RWPE2 (cell line): ENCODE results near the gene NR5A2.
"Not testable (repeated sequence)": the region's sequence is repeated elsewhere in the genome, so short reads cannot be mapped to it uniquely, and the experiment has no call there.

Experiments used
- ATAC-seq: fragments of 200-7000 bp; cut with Tn5 transposase; 3 replicates; pipeline ENCODE4 v1.9.1; 2021; ENCODE audit warnings: low read depth
- DNase-seq: peaks from one replicate; pipeline ENCODE4 v3.0.0-alpha.2; 2020; ENCODE audit warnings: low spot score
- H3K27ac ChIP-seq: fragments of 450-650 bp; 2 replicates; pipeline ENCODE4 v1.5.1; 2017; ENCODE audit warnings: mild to moderate bottlenecking; ENCODE audit not compliant: poor library complexity, severe bottlenecking
- H3K27me3 ChIP-seq: fragments of 250-450 bp; sonication (Bioruptor Pico); 2 replicates; pipeline ENCODE4 v1.5.1; 2021; ENCODE audit warnings: mild to moderate bottlenecking, moderate library complexity; ENCODE audit not compliant: insufficient read depth, poor library complexity, severe bottlenecking
- H3K36me3 ChIP-seq: fragments of 250-450 bp; sonication (Bioruptor Pico); 2 replicates; pipeline ENCODE4 v1.5.1; 2020; ENCODE audit warnings: low read depth, mild to moderate bottlenecking, moderate library complexity
- H3K4me1 ChIP-seq: fragments of 250-450 bp; sonication (Bioruptor Pico); 2 replicates; pipeline ENCODE4 v1.5.1; 2021; ENCODE audit warnings: mild to moderate bottlenecking, moderate library complexity; ENCODE audit not compliant: insufficient read depth, poor library complexity, severe bottlenecking
- H3K4me3 ChIP-seq: fragments of 250-450 bp; sonication (Bioruptor Pico); 2 replicates; pipeline ENCODE4 v1.5.1; 2021; ENCODE audit warnings: mild to moderate bottlenecking, moderate library complexity; ENCODE audit not compliant: severe bottlenecking
- H3K9me3 ChIP-seq: fragments of 250-450 bp; sonication (Bioruptor Pico); 2 replicates; pipeline ENCODE4 v1.5.1; 2021; ENCODE audit warnings: mild to moderate bottlenecking, moderate library complexity; ENCODE audit not compliant: severe bottlenecking
- TF ChIP-seq, protein P1 (sequence below): fragments of 450-650 bp; IDR thresholded peaks from one replicate; pipeline ENCODE4 v1.5.1; 2017; ENCODE audit warnings: mild to moderate bottlenecking, moderate library complexity; ENCODE audit not compliant: poor library complexity, severe bottlenecking

Gene NR5A2

DNA sequence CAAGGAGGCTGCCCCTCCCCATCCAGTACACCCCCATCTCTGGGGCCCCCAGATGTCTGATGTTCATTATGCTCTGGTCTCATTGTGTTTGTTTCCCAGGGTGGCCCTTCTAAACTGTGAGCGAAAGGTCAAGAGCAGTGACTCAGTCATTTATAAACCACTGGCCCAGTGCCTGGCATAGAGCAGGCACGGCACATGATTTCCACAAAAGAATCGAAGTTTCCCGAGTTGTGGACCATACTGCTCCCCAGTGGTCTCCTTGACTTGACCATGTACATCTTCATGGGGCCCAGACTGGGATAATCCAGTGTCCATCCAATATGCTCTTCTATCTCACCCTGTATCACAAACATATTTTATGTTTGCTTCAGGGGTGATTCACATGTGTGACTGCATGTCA is 153.3 kb downstream of the NR5A2 start:
- H3K9me3 ChIP-seq = no peaks in the 10 kb centered on the region
- no peak for ATAC-seq
- no peak for DNase-seq
- TF ChIP-seq, protein P1, sequence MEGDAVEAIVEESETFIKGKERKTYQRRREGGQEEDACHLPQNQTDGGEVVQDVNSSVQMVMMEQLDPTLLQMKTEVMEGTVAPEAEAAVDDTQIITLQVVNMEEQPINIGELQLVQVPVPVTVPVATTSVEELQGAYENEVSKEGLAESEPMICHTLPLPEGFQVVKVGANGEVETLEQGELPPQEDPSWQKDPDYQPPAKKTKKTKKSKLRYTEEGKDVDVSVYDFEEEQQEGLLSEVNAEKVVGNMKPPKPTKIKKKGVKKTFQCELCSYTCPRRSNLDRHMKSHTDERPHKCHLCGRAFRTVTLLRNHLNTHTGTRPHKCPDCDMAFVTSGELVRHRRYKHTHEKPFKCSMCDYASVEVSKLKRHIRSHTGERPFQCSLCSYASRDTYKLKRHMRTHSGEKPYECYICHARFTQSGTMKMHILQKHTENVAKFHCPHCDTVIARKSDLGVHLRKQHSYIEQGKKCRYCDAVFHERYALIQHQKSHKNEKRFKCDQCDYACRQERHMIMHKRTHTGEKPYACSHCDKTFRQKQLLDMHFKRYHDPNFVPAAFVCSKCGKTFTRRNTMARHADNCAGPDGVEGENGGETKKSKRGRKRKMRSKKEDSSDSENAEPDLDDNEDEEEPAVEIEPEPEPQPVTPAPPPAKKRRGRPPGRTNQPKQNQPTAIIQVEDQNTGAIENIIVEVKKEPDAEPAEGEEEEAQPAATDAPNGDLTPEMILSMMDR = no peak
- H3K36me3 ChIP-seq = no peaks in the 10 kb centered on the region
- no peaks in the 10 kb centered on the region for H3K27me3 ChIP-seq
- H3K4me3 ChIP-seq = no peak overlapping the region
- peak overlapping the region; percentile 70 for H3K27ac ChIP-seq
- H3K4me1 ChIP-seq = peaks cover 54% of the 10 kb centered on the region

DNA sequence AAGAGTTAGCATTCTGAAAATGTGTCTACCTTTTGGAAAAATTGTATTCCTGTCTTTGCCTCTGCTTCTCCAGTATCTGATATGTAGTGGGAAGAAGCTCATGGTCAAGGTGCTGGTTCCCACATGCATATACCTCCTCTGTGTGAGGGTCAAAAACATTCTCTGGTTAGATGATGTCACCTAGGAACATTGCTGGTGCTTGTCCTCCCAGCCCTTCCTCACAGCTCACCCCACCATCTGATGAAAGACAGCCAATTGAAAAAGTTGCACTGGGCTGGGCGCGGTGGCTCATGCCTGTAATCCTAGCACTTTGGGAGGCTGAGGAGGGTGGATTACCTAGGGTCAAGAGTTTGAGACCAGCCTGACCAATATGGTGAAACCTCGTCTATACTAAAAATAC is 154.4 kb downstream of the NR5A2 start:
- TF ChIP-seq, protein P1 = no peak
- Histone ChIP-seq H3K4me3 (no peak overlapping the region), H3K9me3 (no peaks in the 10 kb centered on the region), H3K27me3 (no peaks in the 10 kb centered on the region), H3K27ac (no peak overlapping the region), H3K36me3 (no peaks in the 10 kb centered on the region), H3K4me1 (peaks cover 51% of the 10 kb centered on the region)
- no peak for DNase-seq
- no peak for ATAC-seq

GRCh38 chr1:200182701-200183100 is 155.2 kb downstream of the NR5A2 start:
- DNase-seq (no peak), ATAC-seq (no peak)
- H3K27ac ChIP-seq = no peak overlapping the region
- H3K36me3 ChIP-seq = no peaks in the 10 kb centered on the region
- no peaks in the 10 kb centered on the region for H3K9me3 ChIP-seq
- TF ChIP-seq, protein P1 = no peak
- H3K4me1 ChIP-seq = peaks cover 51% of the 10 kb centered on the region
- no peak overlapping the region for H3K4me3 ChIP-seq
- no peaks in the 10 kb centered on the region for H3K27me3 ChIP-seq

DNA sequence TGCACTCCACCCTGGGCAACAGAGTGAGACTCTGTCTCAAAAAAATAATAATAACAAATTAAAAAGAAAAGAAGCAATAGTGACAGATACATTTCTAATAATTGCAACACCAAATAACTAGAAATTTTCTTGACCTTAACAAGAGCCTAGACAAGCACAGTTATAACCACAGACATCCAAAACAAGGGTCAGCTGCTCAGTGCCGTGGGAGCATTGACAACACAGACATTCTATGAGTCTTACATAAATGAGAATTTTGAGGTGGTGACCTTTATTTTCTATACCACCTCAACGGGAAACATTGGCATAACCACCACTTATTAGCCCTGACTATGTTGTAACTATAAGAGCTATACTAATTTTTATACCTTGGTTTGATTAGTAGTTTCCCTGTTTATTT is 156.1 kb downstream of the NR5A2 start:
- TF ChIP-seq, protein P1 = no peak
- Histone ChIP-seq H3K27ac (no peak overlapping the region), H3K4me1 (peaks cover 48% of the 10 kb centered on the region), H3K9me3 (no peaks in the 10 kb centered on the region), H3K4me3 (no peak overlapping the region), H3K36me3 (no peaks in the 10 kb centered on the region), H3K27me3 (no peaks in the 10 kb centered on the region)
- no peak for ATAC-seq
- DNase-seq = no peak

- peak; percentile 95 for DNase-seq
Observed at GRCh38 chr1:200184196-200184595, 156.7 kb downstream of the NR5A2 start.

GRCh38 chr1:200185191-200185590 is 157.7 kb downstream of the NR5A2 start:
- H3K27me3 ChIP-seq, ATAC-seq, H3K4me3 ChIP-seq, H3K36me3 ChIP-seq, H3K9me3 ChIP-seq, DNase-seq, H3K27ac ChIP-seq: not testable (repeated sequence)
- H3K4me1 ChIP-seq = peaks cover 35% of the 10 kb centered on the region

More at GRCh38 chr1:200184196-200184595, 156.7 kb downstream of the NR5A2 start:
- TF ChIP-seq, protein P1 = no peak
- no peak overlapping the region for H3K4me3 ChIP-seq
- no peaks in the 10 kb centered on the region for H3K36me3 ChIP-seq
- peaks cover 44% of the 10 kb centered on the region for H3K4me1 ChIP-seq
- H3K9me3 ChIP-seq = no peaks in the 10 kb centered on the region
- H3K27me3 ChIP-seq = no peaks in the 10 kb centered on the region
- peak; percentile 92 for ATAC-seq
- H3K27ac ChIP-seq = no peak overlapping the region

DNA sequence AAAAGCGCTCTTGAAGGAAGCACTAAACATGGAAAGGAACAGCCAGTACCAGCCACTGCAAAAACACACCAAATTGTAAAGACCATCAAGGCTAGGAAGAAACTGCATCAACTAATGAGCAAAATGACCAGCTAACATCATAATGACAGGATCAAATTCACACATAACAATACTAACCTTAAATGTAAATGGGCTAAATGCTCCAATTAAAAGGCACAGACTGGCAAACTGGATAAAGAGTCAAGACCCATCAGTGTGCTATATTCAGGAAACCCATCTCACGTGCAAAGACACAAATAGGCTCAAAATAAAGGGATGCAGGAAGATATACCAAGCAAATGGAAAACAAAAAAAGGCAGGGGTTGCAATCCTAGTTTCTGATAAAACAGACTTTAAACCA is 159.8 kb downstream of the NR5A2 start:
- DNase-seq, H3K36me3 ChIP-seq, H3K27me3 ChIP-seq, H3K27ac ChIP-seq, H3K4me3 ChIP-seq, ATAC-seq, H3K9me3 ChIP-seq: not testable (repeated sequence)
- peaks cover 19% of the 10 kb centered on the region for H3K4me1 ChIP-seq
